ENCODE measurements around the gene CCL22.

CCL22 gene, protein sequence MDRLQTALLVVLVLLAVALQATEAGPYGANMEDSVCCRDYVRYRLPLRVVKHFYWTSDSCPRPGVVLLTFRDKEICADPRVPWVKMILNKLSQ

DNA sequence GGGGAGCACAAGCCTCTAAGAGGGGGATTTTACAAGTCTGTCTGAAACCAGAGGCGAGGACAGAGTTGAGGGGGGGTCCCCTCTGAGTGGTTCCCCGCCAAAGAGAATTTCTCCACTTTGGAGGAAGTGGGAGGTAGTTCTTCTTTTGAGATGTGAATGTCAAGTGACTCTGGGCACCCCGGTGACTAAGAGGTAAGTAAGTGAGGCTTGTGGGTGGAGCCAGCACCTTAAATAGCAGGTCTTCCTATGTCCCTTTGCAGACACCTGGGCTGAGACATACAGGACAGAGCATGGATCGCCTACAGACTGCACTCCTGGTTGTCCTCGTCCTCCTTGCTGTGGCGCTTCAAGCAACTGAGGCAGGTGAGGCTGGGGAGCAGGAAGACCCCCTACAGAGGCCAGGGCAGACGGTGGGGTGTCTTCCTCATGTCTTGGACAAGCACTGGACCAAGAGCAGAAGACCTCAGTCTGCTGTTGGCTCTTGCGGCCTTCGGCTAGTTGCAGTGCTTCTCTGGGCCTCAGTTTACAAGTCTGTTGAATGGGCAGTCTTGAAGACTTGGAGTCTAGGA, at the start of gene CCL22:
Gene CCL22 (plus strand): TSS at position 257 of the 569 bp plus-strand sequence. CDS start 34 bp downstream, at position 291.
- Histone ChIP-seq H3K9me3 (ENCODE audit: control insufficient read depth, insufficient read depth, low read length) (no peaks in the 10 kb centered on the region), H3K36me3 (ENCODE audit: control insufficient read depth, insufficient read depth, low read length) (no peaks in the 10 kb centered on the region), H3K4me3 (ENCODE audit: low read length) (no peak within 1 kb of the TSS), H3K27ac (ENCODE audit: low read length) (no peak within 1 kb of the TSS), H3K4me1 (ENCODE audit: control insufficient read depth, insufficient read depth, low read length) (no peaks in the 10 kb centered on the region; the same call in 1 of the 2 replicates), H3K27me3 (ENCODE audit: control insufficient read depth, insufficient read depth, low read length) (no peaks in the 10 kb centered on the region)
- no peak for DNase-seq (ENCODE audit: low read depth, low spot score)
- no CpG with 5 or more reads among the region's 9 CpGs for WGBS (ENCODE audit: insufficient coverage, insufficient read length)

DNA sequence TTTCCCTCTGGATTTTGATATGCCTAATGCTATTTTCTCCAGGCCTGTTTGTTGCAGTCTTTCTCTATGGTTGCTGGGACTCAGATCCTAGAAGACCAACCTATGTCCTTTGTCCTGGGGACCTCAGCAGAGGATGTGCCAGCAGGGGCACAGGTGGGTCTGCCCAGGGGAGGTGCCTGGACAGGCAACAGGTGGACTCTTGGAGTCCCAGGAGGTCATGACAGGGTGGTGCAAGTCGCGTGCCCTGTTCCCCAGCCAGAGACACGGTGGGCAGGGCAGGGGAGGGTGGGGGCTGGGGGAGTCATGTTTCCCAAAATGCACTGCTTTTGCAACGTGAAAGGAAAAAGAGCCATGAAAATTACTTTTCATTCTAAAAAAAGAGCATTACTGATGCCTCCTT, 47.8 kb upstream of the CCL22 start:
- Histone ChIP-seq H3K4me3 (ENCODE audit: low read length) (no peak overlapping the region), H3K4me1 (ENCODE audit: control insufficient read depth, insufficient read depth, low read length) (no peaks in the 10 kb centered on the region), H3K27ac (ENCODE audit: low read length) (no peak overlapping the region), H3K36me3 (ENCODE audit: control insufficient read depth, insufficient read depth, low read length) (no peaks in the 10 kb centered on the region), H3K9me3 (ENCODE audit: control insufficient read depth, insufficient read depth, low read length) (no peaks in the 10 kb centered on the region), H3K27me3 (ENCODE audit: control insufficient read depth, insufficient read depth, low read length) (no peaks in the 10 kb centered on the region)
- no CpG with 5 or more reads among the region's 4 CpGs for WGBS (ENCODE audit: insufficient coverage, insufficient read length)
- no peak for DNase-seq (ENCODE audit: low read depth, low spot score)

DNA sequence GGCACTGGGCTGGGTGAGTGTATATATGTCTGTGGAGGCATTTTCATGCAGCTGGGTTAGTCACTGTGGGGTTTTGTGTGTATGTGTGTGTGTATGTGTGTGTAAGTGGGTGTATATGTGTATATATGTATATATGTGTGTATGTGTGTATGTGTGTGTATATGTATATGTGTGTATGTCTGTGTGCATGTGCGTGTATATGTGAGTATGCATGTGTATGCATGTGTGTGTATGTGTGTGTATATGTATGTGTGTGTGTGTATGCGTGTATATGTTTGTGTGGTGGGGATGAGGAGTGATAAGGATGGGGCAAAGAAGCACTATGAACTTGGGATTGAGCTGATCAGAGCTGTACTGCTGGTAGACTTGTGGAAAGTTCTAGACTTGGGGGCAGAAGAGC, 45.1 kb upstream of the CCL22 start:
- Histone ChIP-seq H3K9me3 (ENCODE audit: control insufficient read depth, insufficient read depth, low read length) (no peaks in the 10 kb centered on the region), H3K27ac (ENCODE audit: low read length) (no peak overlapping the region), H3K36me3 (ENCODE audit: control insufficient read depth, insufficient read depth, low read length) (no peaks in the 10 kb centered on the region), H3K27me3 (ENCODE audit: control insufficient read depth, insufficient read depth, low read length) (no peaks in the 10 kb centered on the region), H3K4me3 (ENCODE audit: low read length) (no peak overlapping the region), H3K4me1 (ENCODE audit: control insufficient read depth, insufficient read depth, low read length) (0 out of 2 replicates have a peak, but pooled peaks cover 3% of the 10 kb centered on the region)
- WGBS (ENCODE audit: insufficient coverage, insufficient read length), result 100% methylated on average over 1 of the region's 2 CpGs
- DNase-seq (ENCODE audit: low read depth, low spot score), result no peak

DNA sequence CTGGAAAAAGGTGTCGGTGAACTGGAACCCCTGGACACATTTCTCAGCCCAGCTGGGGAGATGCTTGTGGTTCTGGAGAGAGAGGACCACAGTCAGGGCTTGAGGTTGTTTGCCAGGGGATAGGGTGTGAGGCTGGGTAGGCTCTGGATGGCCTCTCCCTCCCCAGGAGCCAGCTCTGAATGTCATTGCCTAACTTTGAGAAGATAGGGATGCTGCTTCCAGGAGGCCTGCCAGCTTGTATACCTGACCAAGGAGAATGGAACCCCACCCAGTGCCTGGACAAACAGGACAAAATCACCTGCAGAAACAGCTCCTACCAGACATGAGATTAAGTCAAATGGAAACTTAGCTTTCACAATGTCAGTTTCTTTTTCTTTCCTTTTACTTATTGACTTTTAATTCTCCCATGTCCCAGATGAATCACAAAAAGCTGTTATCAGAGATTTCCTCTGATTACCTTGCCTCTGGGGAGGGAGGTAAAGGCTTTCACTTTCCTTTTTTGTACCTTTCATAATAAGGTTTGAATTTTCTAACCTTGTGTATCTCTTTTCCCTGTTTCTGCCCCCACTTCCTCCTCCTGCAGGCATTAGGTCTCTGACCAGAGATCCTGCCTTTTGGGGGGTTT, 44.3 kb upstream of the CCL22 start:
- no peak for DNase-seq (ENCODE audit: low read depth, low spot score)
- Histone ChIP-seq H3K9me3 (ENCODE audit: control insufficient read depth, insufficient read depth, low read length) (no peaks in the 10 kb centered on the region), H3K27ac (ENCODE audit: low read length) (no peak overlapping the region), H3K27me3 (ENCODE audit: control insufficient read depth, insufficient read depth, low read length) (no peaks in the 10 kb centered on the region), H3K4me1 (ENCODE audit: control insufficient read depth, insufficient read depth, low read length) (0 out of 2 replicates have a peak, but pooled peaks cover 3% of the 10 kb centered on the region), H3K36me3 (ENCODE audit: control insufficient read depth, insufficient read depth, low read length) (no peaks in the 10 kb centered on the region), H3K4me3 (ENCODE audit: low read length) (no peak overlapping the region)
- WGBS (ENCODE audit: insufficient coverage, insufficient read length), result no CpG with 5 or more reads among the region's 1 CpG

DNA sequence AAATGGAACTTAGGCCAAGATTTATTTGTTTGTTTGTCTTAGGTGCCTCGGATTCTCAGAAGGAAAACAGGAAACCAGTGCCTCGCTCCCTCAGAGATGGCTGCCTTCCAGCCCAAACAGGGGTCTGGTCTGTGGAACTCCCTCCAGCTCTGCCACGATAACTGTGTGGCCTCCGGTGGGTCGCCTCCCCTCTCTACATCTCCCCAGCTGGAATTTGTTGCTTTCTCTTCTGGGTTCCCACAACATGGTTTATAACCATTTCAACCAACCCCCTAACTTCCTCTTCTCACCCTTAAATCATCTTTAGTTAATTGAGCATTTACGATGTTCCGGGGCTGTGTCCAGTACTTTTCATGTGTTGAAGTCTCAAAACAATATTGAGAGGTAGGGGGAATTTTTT, 43.2 kb upstream of the CCL22 start:
- Histone ChIP-seq H3K27ac (ENCODE audit: low read length) (no peak overlapping the region), H3K4me3 (ENCODE audit: low read length) (no peak overlapping the region), H3K36me3 (ENCODE audit: control insufficient read depth, insufficient read depth, low read length) (no peaks in the 10 kb centered on the region), H3K27me3 (ENCODE audit: control insufficient read depth, insufficient read depth, low read length) (no peaks in the 10 kb centered on the region), H3K9me3 (ENCODE audit: control insufficient read depth, insufficient read depth, low read length) (no peaks in the 10 kb centered on the region), H3K4me1 (ENCODE audit: control insufficient read depth, insufficient read depth, low read length) (0 out of 2 replicates have a peak, but pooled peaks cover 3% of the 10 kb centered on the region)
- 100% methylated on average over 1 of the region's 7 CpGs for WGBS (ENCODE audit: insufficient coverage, insufficient read length)
- DNase-seq (ENCODE audit: low read depth, low spot score), result no peak

DNA sequence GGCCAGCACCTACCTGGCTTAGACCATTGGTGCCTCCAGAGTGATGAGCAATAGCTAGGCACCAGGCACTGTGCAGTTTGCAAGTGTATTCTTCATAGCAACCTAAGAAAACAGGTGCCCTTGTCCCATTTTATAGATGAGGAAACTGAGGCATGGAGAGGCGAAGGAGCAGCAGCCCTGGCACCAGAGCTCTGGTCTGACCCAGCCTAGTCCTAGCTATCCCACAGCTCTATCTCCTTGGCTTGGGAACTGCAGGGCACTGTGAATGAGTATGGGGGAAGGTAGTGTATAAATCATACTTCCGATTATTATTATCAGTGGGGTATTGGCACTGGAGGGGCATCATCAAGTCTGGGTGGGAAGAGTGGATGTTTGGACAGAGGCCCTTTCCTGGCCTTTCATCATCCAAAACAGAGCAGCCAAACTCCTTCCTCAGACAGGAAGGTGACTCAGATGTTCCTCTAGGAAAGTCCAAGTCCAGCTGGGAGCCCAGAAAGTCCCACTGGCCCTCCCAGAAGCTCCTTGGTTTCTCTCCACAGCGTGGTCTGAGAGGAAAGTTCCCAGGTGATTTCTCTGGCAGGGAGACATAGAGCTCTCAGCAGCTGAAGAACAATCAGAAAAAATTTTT, 42.1 kb upstream of the CCL22 start:
- 0 out of 2 replicates have a peak, but pooled peaks cover 3% of the 10 kb centered on the region for H3K4me1 ChIP-seq (ENCODE audit: control insufficient read depth, insufficient read depth, low read length)
- no peaks in the 10 kb centered on the region for H3K36me3 ChIP-seq (ENCODE audit: control insufficient read depth, insufficient read depth, low read length)
- no peaks in the 10 kb centered on the region for H3K9me3 ChIP-seq (ENCODE audit: control insufficient read depth, insufficient read depth, low read length)
- H3K27ac ChIP-seq (ENCODE audit: low read length), result no peak overlapping the region
- no peaks in the 10 kb centered on the region for H3K27me3 ChIP-seq (ENCODE audit: control insufficient read depth, insufficient read depth, low read length)
- no CpG with 5 or more reads among the region's 3 CpGs for WGBS (ENCODE audit: insufficient coverage, insufficient read length)
- no peak for DNase-seq (ENCODE audit: low read depth, low spot score)
- H3K4me3 ChIP-seq (ENCODE audit: low read length), result no peak overlapping the region

DNA sequence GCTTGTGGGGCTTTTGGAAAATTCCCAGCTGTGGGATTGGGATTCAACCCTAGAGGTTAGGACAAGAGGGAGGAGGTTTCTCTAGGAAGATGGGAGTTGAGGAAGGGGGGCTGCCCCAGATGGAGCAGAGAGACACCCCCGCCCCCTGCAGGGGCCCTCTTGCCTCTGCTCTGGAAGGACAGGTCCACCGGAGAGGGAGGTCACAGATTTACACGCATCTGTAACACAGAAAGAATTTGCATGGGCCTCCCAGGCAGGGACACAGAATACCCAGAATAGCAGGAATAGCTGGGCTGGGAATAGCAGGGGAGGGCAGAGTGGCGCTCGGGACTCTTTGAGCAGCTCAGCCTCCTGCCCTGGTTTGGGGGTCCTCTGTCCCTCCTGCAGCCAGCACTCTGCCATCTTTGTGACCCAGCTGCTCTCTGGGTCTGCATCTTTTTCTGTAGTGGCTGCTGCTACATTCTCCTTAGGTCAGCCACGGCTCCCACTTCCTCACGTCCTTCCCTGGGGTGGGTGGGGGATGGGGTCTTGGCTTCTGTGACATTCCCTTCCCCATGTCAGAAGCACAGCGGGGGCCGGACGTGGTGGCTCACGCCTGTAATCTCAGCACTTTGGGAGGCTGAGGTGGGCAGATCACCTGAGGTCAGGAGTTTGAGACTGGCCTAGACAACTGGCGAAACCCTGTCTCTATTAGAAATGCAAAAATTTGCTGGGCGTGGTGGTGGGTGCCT, 40.2 kb upstream of the CCL22 start:
- Histone ChIP-seq H3K36me3 (ENCODE audit: control insufficient read depth, insufficient read depth, low read length) (no peaks in the 10 kb centered on the region), H3K4me1 (ENCODE audit: control insufficient read depth, insufficient read depth, low read length) (0 out of 2 replicates have a peak, but pooled peaks cover 3% of the 10 kb centered on the region), H3K27me3 (ENCODE audit: control insufficient read depth, insufficient read depth, low read length) (no peaks in the 10 kb centered on the region), H3K4me3 (ENCODE audit: low read length) (no peak overlapping the region), H3K27ac (ENCODE audit: low read length) (no peak overlapping the region), H3K9me3 (ENCODE audit: control insufficient read depth, insufficient read depth, low read length) (no peaks in the 10 kb centered on the region)
- WGBS (ENCODE audit: insufficient coverage, insufficient read length), result no CpG with 5 or more reads among the region's 13 CpGs
- DNase-seq (ENCODE audit: low read depth, low spot score), result no peak

DNA sequence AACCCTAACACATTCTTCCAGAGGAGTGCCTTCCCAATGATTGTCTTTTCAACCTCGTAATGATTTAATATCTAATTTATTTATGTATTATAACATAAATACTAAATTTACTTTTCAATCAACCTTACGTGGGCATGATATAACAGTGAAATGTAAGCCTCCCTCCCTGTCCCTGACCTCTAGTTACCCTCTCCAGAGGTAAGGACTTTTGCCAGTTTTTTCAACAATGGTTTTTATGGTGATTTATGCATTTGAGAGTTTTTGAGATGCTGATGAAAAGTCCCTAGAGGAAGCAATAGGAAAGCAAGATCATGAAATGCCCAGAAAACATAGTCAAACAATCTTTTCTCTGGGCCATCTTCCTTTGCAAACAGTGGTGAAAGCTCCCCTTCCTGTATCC, 38.9 kb upstream of the CCL22 start:
- Histone ChIP-seq H3K27me3 (ENCODE audit: control insufficient read depth, insufficient read depth, low read length) (no peaks in the 10 kb centered on the region), H3K4me3 (ENCODE audit: low read length) (no peak overlapping the region), H3K9me3 (ENCODE audit: control insufficient read depth, insufficient read depth, low read length) (no peaks in the 10 kb centered on the region), H3K4me1 (ENCODE audit: control insufficient read depth, insufficient read depth, low read length) (0 out of 2 replicates have a peak, but pooled peaks cover 3% of the 10 kb centered on the region), H3K27ac (ENCODE audit: low read length) (no peak overlapping the region), H3K36me3 (ENCODE audit: control insufficient read depth, insufficient read depth, low read length) (no peaks in the 10 kb centered on the region)
- WGBS (ENCODE audit: insufficient coverage, insufficient read length), result no CpG with 5 or more reads among the region's 2 CpGs
- no peak for DNase-seq (ENCODE audit: low read depth, low spot score)

DNA sequence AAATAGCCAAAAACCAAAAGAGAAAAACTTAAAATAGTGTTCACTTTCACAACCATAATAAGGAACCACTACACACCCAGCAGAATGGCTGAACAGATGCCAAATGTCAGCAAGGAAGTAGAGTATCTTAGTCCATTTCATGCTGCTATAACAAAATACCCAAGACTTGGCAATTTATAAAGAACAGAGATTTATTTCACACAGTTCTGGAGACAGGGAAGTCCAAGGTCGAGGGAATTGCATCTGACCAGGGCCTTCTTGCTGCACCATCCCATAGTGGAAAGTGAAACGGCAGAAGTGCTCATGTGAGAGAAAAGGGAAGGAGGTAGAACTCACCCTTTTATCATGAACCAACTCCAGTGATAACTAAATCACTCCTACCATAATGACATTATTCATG, 33.8 kb upstream of the CCL22 start:
- DNase-seq (ENCODE audit: low read depth, low spot score), result no peak
- no peak overlapping the region for H3K27ac ChIP-seq (ENCODE audit: low read length)

DNA sequence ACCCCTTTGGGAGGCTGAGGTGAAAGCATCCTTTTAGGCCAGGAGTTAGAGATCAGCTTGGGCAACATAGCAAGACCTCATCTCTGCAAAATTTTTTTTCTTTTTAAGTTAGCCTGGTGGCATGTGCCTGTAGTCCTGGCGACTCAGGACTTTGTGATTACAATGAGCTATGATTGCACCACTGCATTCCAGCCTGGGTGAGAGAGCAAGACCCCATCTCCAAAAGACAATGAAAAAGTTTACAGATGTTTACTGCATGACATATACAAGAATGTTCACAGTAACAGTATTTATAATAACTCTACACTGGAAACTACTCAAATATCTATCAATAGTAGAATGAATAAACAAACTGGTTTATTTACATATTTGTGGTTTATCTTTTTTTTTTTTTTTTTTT, 33.1 kb upstream of the CCL22 start:
- H3K27me3 ChIP-seq (ENCODE audit: control insufficient read depth, insufficient read depth, low read length), result no peaks in the 10 kb centered on the region
- H3K4me3 ChIP-seq (ENCODE audit: low read length), result no peak overlapping the region
- no CpG with 5 or more reads among the region's 1 CpG for WGBS (ENCODE audit: insufficient coverage, insufficient read length)
- H3K36me3 ChIP-seq (ENCODE audit: control insufficient read depth, insufficient read depth, low read length), result no peaks in the 10 kb centered on the region
- no peaks in the 10 kb centered on the region for H3K9me3 ChIP-seq (ENCODE audit: control insufficient read depth, insufficient read depth, low read length)
- H3K27ac ChIP-seq (ENCODE audit: low read length), result no peak overlapping the region
- no peaks in the 10 kb centered on the region for H3K4me1 ChIP-seq (ENCODE audit: control insufficient read depth, insufficient read depth, low read length)
- DNase-seq (ENCODE audit: low read depth, low spot score), result no peak

More for the DNA sequence above, 33.8 kb upstream of the CCL22 start:
- H3K4me3 ChIP-seq (ENCODE audit: low read length), result no peak overlapping the region
- no peaks in the 10 kb centered on the region for H3K27me3 ChIP-seq (ENCODE audit: control insufficient read depth, insufficient read depth, low read length)
- H3K4me1 ChIP-seq (ENCODE audit: control insufficient read depth, insufficient read depth, low read length), result no peaks in the 10 kb centered on the region
- no peaks in the 10 kb centered on the region for H3K36me3 ChIP-seq (ENCODE audit: control insufficient read depth, insufficient read depth, low read length)
- no CpG with 5 or more reads among the region's 2 CpGs for WGBS (ENCODE audit: insufficient coverage, insufficient read length)
- H3K9me3 ChIP-seq (ENCODE audit: control insufficient read depth, insufficient read depth, low read length), result no peaks in the 10 kb centered on the region

Data from iPS DF 6.9 (cell line).